ENCODE results near the gene NCS1.

DNA sequence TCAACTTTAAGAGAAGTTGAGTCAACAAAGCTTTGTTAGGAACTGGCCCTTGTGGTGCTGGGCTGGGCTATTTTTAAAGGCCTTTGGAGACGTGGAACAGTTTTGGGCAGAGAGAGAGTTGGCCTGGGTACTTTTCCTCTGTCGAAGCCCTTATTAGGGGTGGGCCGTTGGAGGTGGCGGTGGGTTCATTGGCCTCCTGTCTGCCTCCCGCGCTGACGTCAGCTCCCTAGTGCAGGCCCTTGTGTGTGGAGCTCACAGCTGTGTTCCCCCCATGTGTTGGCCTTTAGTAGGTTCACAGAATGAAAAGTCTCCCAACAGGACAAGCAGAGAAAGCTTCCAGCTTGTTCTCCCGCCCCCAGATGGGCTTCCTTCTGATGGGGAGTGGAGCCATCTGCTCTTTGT, 2.7 kb downstream of the NCS1 start:
- TF ChIP-seq POLR2AphosphoS5 (IDR thresholded peaks at IDR 0.05; ENCODE audit: low read depth, low read length): no peak
- TF ChIP-seq POLR2A (IDR thresholded peaks at IDR 0.05; ENCODE audit: low read depth, low read length): no peak

Data from GM12892 (cell line).